Stimulated activated CD8-positive, alpha-beta memory T cell treated with anti-CD3 and anti-CD28 coated beads, Interleukin-2, amount 100 ng/mL, for 48 hours (primary cell): ENCODE measurements around the gene ENTPD7.
"Not testable (repeated sequence)": the region's sequence is repeated elsewhere in the genome, so short reads cannot be mapped to it uniquely, and the experiment has no call there.

Experiments used
- DNase-seq, 2 donors: peaks; one replicate each; pipeline ENCODE4 v3.0.0-alpha.2; 2020; ENCODE audit warnings: low read depth in 2 of 2

ENTPD7 gene

GRCh38 chr10:99659031-99659867, at the start of gene ENTPD7:
TSS of gene ENTPD7 (plus strand) at chr10:99659509. CDS start at chr10:99659957, 448 bp downstream.
- DNase-seq: peak; percentile 88 to 90

DNA sequence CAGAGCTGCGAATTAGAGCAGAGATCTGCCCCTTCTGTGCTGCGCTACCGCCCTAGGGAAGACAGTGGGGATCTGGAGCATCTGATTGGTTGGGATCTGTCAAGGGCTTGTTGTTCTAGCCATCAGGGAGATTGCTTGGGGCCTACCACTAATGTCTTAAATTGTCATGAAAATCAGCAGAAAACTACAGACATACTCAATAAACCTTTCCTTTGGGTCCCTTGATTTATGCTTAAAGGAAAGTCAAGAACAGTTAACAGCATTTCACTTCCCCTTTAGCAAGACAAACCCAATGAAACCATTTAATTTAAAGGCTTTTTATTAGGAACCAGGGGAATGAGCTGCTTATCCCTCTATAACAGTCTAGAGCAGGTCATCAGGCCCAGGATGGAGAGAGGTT, 49.1 kb upstream of the ENTPD7 start:
- no peak for DNase-seq

GRCh38 chr10:99611326-99611725, 48.0 kb upstream of the ENTPD7 start:
- no peak for DNase-seq

DNA sequence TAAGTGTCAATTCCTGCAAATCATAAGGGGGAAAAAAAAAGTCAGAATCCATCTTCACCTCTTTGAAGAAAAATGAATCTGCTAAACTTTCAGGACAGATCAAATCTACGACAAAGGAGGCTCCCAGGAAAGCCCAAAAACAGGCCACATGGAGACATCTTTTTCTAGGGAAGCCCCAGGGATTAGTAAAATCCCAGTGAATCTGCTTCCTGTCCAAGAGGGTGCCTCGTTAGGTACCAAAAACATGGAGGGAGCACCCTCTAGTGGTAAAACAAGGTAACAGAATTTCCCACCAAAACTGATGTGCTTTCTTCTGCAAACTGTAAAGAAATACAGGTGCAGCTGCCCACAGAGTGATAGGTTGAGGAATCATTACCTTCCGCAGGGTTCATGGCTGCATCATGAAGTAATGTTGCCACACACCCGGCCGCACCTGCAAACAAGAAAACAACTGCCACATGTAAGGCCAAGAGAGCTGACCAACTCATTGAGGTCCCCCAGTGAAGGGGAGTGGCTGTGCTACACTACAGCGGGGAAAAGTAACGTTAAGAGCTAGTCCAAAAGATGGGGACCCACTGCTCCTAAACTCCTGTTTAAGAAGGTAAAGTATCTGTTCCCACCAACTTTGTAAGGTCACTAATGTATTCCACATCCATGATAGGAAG, 47.0 kb upstream of the ENTPD7 start:
- DNase-seq: no peak

GRCh38 chr10:99615426-99615825, 43.9 kb upstream of the ENTPD7 start:
- no peak for DNase-seq

- no peak for DNase-seq
These were observed 41.6 kb upstream of the ENTPD7 start for GRCh38 chr10:99617696-99618095.

GRCh38 chr10:99619090-99619800, 40.1 kb upstream of the ENTPD7 start:
- no peak for DNase-seq

DNA sequence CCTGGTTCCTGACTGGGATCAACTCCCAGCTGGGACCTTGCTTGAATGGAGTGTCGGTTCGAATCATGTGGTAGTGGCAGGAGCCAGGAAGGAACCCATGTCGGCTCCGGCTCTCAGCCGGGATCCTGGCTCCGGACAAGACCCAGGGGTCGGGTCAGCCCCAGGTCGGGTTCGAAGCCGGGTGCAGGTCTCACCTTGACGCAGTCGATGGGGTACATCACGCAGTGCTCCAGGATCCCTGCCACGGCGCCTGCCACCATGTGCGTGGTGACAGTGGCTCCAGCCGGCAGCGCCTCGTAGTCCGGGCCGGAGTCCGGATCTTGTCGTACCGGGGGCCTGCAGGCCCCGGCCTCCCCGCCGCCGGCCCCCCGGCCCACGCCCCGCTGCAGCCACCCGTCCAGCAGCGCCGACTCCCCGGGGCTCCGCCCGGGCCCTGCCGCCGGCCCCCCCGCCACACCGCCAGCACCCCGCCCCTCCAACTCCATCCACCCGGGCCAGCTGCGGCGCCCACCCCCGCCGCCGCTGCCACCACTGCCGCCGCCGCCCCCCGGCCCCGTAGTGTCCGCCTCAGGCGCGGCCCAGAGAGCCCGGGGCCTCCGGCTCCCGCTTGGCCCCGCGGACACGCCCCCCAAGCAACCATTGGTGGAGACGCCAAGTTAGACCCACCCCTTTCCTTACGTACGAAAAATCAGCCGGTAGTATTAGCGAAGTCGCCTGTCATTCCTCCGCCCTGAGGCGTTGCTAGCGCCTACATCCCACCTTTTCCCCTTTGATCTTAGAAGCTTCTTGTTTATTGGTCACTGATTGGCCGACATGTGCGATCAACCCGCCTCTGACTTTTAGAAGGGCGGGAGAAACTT, 39.2 kb upstream of the ENTPD7 start, which contains the start of gene SLC25A28:
Gene SLC25A28 (minus strand): TSS at position 589 of the 860 bp plus-strand sequence. CDS start 104 bp downstream, at position 485.
- peak; percentile 87 to 88 for DNase-seq

- DNase-seq: peak; percentile 74 to 83
These were observed 38.4 kb upstream of the ENTPD7 start for GRCh38 chr10:99620711-99621453.

GRCh38 chr10:99621454-99622251, 37.7 kb upstream of the ENTPD7 start:
- no peak for DNase-seq

DNA sequence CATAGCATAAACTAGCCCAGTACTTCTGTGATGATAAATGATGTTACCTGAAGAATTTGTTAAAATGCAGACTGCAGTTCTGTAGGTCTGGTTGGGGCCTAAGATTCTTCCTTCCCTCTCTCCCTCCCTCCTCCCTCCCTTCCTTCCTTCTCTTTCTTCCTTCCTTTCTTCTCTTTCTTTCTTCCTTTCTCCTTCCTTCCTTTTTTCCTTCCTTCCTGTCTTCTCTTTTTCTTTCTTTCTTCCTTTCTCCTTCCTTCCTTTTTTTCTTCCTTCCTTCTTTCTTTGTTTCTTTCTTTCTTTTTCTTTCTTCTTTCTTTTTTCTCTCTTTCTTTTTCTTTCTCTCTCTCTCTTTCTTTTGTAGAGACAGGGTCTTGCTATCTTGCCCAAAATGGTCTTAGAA, 35.4 kb upstream of the ENTPD7 start:
- no peak for DNase-seq

DNA sequence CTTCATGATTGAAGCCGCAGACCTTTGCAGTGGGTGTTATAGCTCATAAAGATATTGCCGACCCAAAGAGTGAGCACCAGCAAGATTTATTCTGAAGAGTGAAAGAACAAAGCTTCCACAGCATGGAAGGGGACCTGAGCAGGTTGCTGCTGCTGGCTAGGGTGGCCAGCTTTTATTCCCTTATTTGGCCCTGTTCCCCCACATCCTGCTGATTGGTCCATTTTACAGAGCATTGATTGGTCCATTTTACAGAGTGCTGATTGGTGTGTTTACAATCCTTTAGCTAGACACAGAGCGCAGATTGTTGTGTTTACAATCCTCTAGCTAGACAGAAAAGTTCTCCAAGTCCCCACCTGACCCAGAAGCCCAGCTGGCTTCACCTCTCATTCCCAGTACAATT, 34.2 kb upstream of the ENTPD7 start:
- not testable (repeated sequence) for DNase-seq

DNA sequence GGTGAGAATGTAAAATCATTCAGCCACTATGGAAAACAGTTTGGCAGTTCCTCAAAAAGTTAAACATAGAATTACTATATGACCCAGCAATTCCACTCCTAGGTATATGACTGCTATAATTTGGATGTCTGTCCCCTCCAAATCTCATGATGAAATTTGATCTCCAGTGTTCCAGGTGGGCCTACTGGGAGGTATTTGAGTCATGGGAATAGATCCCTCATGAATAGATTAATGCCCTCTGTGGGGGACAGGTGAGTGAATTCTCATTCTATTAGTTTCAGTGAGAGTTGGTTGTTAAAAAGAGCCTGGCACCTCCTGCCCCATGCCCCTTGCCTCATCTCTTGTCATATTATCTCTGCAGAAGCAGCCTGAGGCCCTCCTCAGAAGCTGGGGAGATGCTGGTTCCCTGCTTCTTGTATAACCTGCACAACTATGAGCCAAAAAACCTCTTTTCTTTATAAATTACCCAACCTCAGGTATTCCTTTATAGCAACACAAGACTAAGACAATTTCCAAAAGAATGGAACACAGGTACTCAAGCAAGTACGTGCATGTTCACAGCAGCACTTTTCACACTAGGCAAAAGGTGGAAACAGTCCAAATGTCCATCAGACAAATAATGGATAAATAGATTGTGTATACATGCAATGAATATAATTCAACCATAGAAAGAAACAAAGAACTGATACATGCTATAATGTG, 30.2 kb upstream of the ENTPD7 start:
- no peak for DNase-seq

DNA sequence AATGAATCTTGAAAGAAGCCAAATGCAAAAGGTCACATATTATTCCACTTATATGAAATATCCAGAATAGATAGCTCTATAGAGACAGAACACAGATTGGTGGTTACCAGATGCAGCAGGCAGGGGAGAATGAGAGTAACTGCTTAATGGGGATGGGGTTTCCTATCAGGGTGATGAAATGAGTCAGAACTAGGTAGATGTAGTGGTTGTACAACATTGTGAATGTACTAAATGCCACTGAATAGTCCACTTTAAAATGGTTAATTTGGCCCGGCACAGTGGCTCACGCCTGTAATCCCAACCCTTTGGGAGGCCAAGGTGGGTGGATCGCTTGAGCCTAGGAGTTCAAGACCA, 29.7 kb upstream of the ENTPD7 start:
- DNase-seq: no peak

- no peak for DNase-seq
These were observed 28.9 kb upstream of the ENTPD7 start for GRCh38 chr10:99630433-99630832.

DNA sequence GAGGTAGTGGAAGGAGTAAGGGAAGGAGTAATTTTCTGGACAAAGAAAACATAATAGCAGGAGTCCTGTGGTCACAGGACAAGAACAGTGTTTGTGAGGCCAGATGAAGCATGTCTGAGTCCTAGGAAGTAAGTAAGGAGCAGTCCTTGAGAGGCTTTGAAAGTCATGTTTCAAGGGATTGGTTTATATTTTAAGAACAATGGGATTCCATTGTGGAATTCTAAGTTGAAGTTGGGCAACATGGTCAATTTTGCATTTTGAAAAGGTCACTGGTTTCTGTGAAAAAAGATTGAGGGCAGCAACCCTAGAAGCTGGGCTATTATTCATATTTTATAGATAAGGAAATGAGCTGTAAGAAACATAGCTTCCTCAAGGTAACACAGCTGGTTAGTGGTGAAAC, 28.3 kb upstream of the ENTPD7 start:
- DNase-seq: no peak

- no peak for DNase-seq
These were observed 27.8 kb upstream of the ENTPD7 start for GRCh38 chr10:99631496-99631895.

DNA sequence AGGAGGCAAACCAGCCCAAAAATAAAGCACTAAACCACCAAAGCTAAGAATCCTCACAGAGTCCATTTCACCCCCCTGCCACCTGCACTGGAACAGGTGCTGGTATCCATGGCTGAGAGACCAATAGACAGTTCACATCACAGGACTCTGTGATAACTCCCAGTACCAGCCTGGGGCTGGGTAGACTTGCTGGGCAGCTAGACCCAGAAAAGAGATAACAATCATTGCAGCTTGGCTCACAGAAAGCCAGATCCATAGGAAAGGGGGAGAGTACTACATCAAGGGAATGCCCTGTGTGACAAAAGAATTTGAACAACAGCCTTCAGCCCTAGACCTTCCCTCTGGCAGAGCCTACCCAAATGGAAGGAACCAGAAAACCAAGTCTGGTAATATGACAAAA, 25.5 kb upstream of the ENTPD7 start:
- DNase-seq: no peak

DNA sequence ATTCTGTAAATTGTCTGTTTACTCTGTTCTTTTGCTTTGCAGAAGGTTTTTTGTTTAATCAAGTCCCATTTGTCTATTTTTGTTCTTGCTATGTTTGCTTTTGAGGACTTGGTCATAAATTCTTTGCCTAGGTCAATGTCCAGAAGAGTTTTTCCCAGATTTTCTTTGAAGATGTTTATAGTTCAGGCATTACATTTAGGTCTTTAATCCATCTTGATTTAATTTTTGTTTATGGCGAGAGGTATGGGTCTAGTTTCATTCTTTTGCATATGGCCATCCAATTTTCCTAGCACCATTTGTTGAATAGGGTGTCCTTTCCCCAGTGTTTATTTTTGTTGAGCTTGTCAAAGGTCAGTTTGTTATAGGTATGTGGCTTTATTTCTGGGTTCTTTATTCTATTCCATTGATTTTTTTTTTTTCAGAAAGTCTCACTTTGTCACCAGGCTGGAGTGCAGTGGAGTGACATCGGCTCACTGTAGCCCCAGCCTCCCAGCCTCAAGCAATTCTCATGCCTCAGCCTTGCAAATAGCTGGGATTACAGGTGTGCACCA, 11.6 kb upstream of the ENTPD7 start:
- no peak for DNase-seq
